ENCODE measurements around the gene FAM111B.
A peak's percentile ranks its signal among the peaks of the same experiment; 100 is the strongest.
"Not testable (repeated sequence)": the region's sequence is repeated elsewhere in the genome, so short reads cannot be mapped to it uniquely, and the experiment has no call there.

FAM111B gene

DNA sequence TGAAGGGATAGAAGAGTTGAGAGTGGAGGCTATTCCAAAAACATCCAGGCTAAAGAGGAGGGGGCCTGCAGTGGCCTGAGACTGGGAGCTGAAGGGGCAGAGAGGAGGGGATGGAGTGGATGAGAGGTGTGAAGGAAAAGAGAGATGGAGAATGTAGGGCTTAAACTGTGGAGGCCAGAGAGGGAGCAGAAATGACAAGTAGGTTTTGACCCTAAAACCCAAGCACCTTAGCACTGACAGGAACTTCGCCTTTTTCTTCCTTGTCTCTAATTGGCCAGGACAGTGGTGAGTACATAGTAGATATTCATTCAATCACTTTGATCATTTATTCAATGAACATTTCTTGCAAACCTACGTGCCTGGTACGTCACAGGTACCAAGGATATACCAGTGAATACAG is 7.3 kb downstream of the FAM111B start:
- no peak overlapping the region for H3K27ac ChIP-seq (ENCODE audit: low read depth, low read length)
- no peak overlapping the region for H3K9ac ChIP-seq (ENCODE audit: low read length)
- H3K4me3 ChIP-seq (ENCODE audit: low read depth in 1 of 2, low read length in 2 of 2) = no peak overlapping the region
- H3K27me3 ChIP-seq (ENCODE audit: control insufficient read depth in 1 of 2, insufficient read depth in 2 of 2, low read length in 2 of 2) = no peaks in the 10 kb centered on the region
- H3K9me3 ChIP-seq (ENCODE audit: low read length) = peaks cover 3% of the 10 kb centered on the region
- H3K36me3 ChIP-seq (ENCODE audit: insufficient read depth, low read length) = no peaks in the 10 kb centered on the region
- H3K4me1 ChIP-seq (ENCODE audit: insufficient read depth, low read length) = no peaks in the 10 kb centered on the region

DNA sequence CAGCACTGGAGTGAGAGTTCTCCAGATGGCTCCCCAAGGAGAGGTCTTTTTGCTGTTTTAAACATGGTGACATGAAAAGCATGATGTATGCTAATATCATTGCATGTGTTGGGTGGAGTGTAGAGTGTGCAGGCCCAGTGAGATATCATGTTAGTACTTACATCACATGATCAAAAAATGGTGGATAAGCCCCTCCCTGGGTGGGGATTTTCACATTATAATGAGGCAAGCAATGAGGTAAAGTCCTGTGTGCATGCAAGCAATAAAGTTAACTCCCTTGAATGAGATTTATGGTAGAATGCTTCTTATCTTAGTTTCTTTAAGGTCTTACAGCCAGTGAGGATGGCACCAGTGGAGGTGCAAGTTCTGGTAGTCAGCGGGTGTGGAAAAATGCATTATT is 8.5 kb downstream of the FAM111B start:
- Histone ChIP-seq H3K9ac (ENCODE audit: low read length) (no peak overlapping the region), H3K9me3 (ENCODE audit: low read length) (peaks cover 4% of the 10 kb centered on the region), H3K4me1 (ENCODE audit: insufficient read depth, low read length) (no peaks in the 10 kb centered on the region), H3K36me3 (ENCODE audit: insufficient read depth, low read length) (no peaks in the 10 kb centered on the region), H3K27me3 (ENCODE audit: control insufficient read depth in 1 of 2, insufficient read depth in 2 of 2, low read length in 2 of 2) (no peaks in the 10 kb centered on the region), H3K4me3 (ENCODE audit: low read depth in 1 of 2, low read length in 2 of 2) (no peak overlapping the region), H3K27ac (ENCODE audit: low read depth, low read length) (no peak overlapping the region)

DNA sequence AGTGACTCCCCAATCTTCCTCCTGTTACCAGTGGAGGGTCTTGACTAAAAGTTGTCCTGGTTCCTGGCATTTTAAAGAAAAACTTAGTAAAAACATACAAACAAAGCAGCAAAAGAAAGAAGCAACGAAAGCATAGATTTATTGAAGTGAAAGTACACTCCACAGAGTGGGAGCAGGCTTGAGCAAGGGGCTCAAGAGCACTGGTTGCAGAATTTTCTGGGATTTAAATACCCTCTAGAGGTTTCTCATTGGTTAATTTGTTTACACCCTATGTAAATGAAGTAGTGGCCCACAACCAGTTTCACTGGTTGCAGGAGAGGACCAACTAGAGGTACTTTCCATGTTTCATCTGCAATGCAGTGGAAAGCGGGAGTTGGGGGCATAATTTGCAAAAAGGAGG is 10.7 kb downstream of the FAM111B start:
- Histone ChIP-seq H3K36me3 (ENCODE audit: insufficient read depth, low read length) (no peaks in the 10 kb centered on the region), H3K27ac (ENCODE audit: low read depth, low read length) (no peak overlapping the region), H3K9me3 (ENCODE audit: low read length) (peaks cover 4% of the 10 kb centered on the region), H3K4me3 (ENCODE audit: low read depth in 1 of 2, low read length in 2 of 2) (no peak overlapping the region), H3K4me1 (ENCODE audit: insufficient read depth, low read length) (no peaks in the 10 kb centered on the region), H3K9ac (ENCODE audit: low read length) (no peak overlapping the region), H3K27me3 (ENCODE audit: control insufficient read depth in 1 of 2, insufficient read depth in 2 of 2, low read length in 2 of 2) (no peaks in the 10 kb centered on the region)

DNA sequence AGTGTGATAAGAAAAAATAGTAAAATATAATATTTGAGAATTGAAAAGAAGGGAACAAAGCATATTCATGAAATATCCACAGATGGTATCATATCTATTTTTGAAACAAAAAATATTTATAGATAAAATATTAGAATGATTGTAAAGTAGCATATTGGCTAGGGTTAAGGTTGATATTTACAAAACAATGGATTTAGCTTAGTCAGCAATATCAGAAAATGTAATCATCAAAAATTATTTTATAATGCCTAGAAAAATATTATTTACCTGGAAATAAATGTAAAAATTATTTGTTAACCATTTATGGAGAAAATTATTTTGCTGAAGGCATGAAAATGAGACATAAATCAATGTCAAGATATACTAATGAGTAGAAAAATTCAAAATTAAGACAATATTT is 12.8 kb downstream of the FAM111B start:
- H3K27ac ChIP-seq (ENCODE audit: low read depth, low read length) = no peak overlapping the region
- H3K9me3 ChIP-seq (ENCODE audit: low read length) = peaks cover 4% of the 10 kb centered on the region
- H3K27me3 ChIP-seq (ENCODE audit: control insufficient read depth in 1 of 2, insufficient read depth in 2 of 2, low read length in 2 of 2) = no peaks in the 10 kb centered on the region
- no peak overlapping the region for H3K4me3 ChIP-seq (ENCODE audit: low read depth in 1 of 2, low read length in 2 of 2)
- no peaks in the 10 kb centered on the region for H3K36me3 ChIP-seq (ENCODE audit: insufficient read depth, low read length)
- H3K9ac ChIP-seq (ENCODE audit: low read length) = no peak overlapping the region
- no peaks in the 10 kb centered on the region for H3K4me1 ChIP-seq (ENCODE audit: insufficient read depth, low read length)

DNA sequence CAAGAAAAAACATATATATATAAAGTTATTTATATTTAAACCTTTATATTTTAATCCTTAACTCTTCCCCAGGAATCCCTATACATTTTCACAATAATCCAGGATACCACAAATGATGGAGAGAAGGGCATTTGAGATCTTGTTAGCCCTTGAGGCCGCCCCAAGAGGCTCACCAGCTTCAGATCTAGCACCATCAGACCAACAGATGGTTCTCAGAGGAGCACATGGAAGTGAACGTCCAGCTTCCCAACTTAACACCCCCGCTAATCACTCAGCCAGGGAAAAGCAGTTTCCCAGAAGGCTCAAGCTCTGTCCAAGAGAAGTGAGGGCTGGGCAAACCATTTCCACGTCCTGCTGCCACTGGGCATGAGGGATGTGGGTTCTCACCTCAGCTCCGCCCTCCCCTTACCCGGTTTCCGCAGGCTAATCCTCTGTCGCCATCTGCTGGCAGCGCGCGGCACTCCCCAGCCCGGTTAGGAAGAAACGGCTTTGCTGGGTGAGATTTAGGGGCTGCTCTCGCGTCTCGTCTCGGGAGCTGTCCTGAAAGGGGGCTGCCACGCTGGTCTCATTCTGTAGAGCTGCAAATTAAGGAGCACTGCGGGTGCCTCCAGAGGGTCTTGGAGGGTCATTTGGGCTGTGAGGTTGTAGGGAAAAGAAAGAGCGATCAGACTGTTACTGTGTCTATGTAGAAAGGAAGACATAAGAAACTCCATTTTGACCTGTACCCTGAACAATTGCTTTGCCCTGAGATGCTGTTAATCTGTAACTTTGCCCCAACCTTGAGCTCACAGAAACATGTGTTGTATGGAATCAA is 28.8 kb downstream of the FAM111B start:
- Histone ChIP-seq H3K27me3 (ENCODE audit: control insufficient read depth in 1 of 2, insufficient read depth in 2 of 2, low read length in 2 of 2) (no peaks in the 10 kb centered on the region), H3K9me3 (ENCODE audit: low read length) (no peaks in the 10 kb centered on the region), H3K4me1 (ENCODE audit: insufficient read depth, low read length) (no peaks in the 10 kb centered on the region), H3K4me3 (ENCODE audit: low read depth in 1 of 2, low read length in 2 of 2) (no peak overlapping the region), H3K9ac (ENCODE audit: low read length) (no peak overlapping the region), H3K27ac (ENCODE audit: low read depth, low read length) (no peak overlapping the region), H3K36me3 (ENCODE audit: insufficient read depth, low read length) (peaks cover 15% of the 10 kb centered on the region)

DNA sequence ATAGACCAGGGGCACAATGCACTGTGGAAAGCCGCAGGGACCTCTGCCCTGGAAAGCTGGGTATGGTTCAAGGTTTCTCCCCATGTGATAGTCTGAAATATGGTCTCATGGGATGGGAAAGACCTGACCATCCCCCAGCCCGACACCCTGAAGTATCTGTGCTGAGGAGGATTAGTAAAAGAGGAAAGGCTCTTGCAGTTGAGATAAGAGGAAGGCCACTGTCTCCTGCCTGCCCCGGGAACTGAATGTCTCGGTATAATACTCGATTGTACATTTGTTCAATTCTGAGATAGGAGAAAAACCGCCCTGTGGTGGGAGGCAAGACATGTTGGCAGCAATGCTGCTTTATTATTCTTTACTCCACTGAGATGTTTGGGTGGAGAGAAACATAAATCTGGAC is 29.5 kb downstream of the FAM111B start:
- H3K9me3 ChIP-seq (ENCODE audit: low read length); H3K4me1 ChIP-seq (ENCODE audit: insufficient read depth, low read length); H3K27me3 ChIP-seq (ENCODE audit: control insufficient read depth in 1 of 2, insufficient read depth in 2 of 2, low read length in 2 of 2); H3K27ac ChIP-seq (ENCODE audit: low read depth, low read length); H3K4me3 ChIP-seq (ENCODE audit: low read depth in 1 of 2, low read length in 2 of 2); H3K9ac ChIP-seq (ENCODE audit: low read length): not testable (repeated sequence)
- H3K36me3 ChIP-seq (ENCODE audit: insufficient read depth, low read length) = peaks cover 15% of the 10 kb centered on the region

DNA sequence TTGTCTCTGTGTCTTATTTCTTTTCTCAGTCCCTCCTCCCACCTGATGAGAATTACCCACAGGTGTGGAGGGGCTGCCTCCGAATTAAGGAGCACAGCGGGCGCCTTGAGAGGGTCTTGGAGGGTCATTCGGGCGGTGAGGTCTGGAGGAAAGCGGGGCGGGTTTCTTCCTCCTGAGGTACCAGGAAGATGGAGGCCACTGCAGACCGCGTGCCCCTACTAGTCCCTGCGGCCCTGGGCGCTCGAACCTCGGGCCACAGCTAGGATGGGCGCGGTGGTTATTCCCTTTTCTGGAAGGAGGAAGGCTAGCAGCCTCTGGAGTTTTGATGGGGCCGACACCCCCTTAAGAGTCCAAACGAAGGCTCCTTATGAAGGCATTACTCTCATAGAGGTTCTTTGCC is 30.2 kb downstream of the FAM111B start:
- Histone ChIP-seq H3K4me1 (ENCODE audit: insufficient read depth, low read length) (no peaks in the 10 kb centered on the region), H3K9me3 (ENCODE audit: low read length) (no peaks in the 10 kb centered on the region), H3K9ac (ENCODE audit: low read length) (no peak overlapping the region), H3K36me3 (ENCODE audit: insufficient read depth, low read length) (peaks cover 15% of the 10 kb centered on the region), H3K27me3 (ENCODE audit: control insufficient read depth in 1 of 2, insufficient read depth in 2 of 2, low read length in 2 of 2) (no peaks in the 10 kb centered on the region), H3K4me3 (ENCODE audit: low read depth in 1 of 2, low read length in 2 of 2) (no peak overlapping the region), H3K27ac (ENCODE audit: low read depth, low read length) (no peak overlapping the region)

DNA sequence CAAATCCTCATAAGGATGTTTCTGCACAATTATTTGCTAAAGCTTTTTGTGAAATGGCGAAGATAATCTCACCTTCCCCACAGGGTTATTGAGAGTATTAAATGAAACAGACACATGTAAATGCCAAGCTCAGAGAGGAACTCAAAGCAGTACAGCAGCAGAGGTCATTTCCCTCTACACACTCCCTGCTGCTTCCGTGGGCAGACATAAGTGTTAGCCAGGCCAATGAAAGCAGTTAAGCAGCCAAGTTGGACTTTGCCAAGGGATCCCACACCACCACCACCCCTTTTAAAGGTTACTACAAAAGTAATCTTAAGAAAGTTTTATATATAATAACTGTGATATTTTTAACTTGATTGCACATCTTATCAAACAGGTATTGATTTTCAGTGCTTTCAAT is 31.6 kb downstream of the FAM111B start:
- peaks cover 6% of the 10 kb centered on the region for H3K36me3 ChIP-seq (ENCODE audit: insufficient read depth, low read length)
- no peaks in the 10 kb centered on the region for H3K27me3 ChIP-seq (ENCODE audit: control insufficient read depth in 1 of 2, insufficient read depth in 2 of 2, low read length in 2 of 2)
- H3K27ac ChIP-seq (ENCODE audit: low read depth, low read length) = no peak overlapping the region
- H3K4me1 ChIP-seq (ENCODE audit: insufficient read depth, low read length) = peaks cover 3% of the 10 kb centered on the region
- no peaks in the 10 kb centered on the region for H3K9me3 ChIP-seq (ENCODE audit: low read length)
- H3K4me3 ChIP-seq (ENCODE audit: low read depth in 1 of 2, low read length in 2 of 2) = no peak overlapping the region
- H3K9ac ChIP-seq (ENCODE audit: low read length) = no peak overlapping the region

DNA sequence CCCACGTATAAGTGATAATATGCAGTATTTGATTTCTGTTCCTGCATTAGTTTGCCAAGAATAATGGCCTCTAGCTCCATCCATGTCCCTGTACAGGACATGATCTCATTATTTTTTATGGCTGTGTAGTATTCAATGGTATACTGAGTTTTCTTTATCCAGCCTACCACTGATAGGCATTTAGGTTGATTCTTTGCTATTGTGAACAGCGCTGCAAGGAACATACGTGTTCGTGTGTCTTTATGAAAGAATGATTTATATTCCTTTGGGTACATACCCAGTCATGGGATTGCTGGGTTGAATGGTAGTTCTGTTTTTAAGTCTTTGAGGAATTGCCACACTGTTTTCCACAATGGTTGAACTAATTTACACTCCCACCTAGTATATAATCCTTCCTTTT is 34.2 kb downstream of the FAM111B start:
- Histone ChIP-seq H3K27me3 (ENCODE audit: control insufficient read depth in 1 of 2, insufficient read depth in 2 of 2, low read length in 2 of 2) (no peaks in the 10 kb centered on the region), H3K36me3 (ENCODE audit: insufficient read depth, low read length) (no peaks in the 10 kb centered on the region), H3K9me3 (ENCODE audit: low read length) (no peaks in the 10 kb centered on the region), H3K27ac (ENCODE audit: low read depth, low read length) (no peak overlapping the region), H3K4me1 (ENCODE audit: insufficient read depth, low read length) (peaks cover 17% of the 10 kb centered on the region), H3K9ac (ENCODE audit: low read length) (no peak overlapping the region), H3K4me3 (ENCODE audit: low read depth in 1 of 2, low read length in 2 of 2) (no peak overlapping the region)

DNA sequence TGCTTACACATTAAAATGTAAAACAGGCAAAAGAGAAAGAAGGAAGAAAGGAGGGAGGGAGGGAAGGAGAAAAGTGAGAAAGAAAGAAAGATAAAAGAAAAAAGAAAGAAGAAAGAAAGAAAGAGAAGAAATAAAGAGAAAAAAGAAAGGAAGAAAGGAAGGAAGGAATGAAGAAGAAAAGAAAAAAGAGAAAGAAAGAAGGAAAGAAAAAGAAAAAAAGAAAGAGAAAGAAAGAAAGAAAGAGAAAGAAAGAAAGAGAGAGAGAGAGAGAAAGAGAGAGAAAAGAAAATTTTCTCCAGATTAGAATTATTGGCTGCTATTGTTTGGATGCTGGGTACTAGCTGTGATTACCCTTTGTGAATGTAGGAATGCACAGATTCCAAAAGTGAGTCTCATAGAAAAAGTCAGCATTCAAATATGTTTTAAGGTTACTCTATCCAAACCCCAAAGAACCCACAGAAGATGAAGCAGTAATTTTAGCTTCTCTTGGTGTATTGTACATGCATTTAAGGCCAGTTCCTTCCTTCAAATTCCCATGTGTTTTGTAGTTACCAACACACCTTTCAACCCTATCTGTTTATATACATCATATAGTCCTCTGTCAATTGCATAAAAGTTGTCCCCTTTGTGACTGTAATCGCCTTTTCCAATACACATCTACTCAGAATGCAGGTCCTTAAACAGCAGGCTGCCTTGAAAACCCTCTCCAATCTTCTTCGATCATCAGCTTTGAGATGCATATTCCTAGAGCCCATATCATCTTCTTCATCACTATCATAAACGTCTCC is 34.8 kb downstream of the FAM111B start:
- Histone ChIP-seq H3K4me3 (ENCODE audit: low read depth in 1 of 2, low read length in 2 of 2) (peak overlapping the region; percentile 88 to 94), H3K36me3 (ENCODE audit: insufficient read depth, low read length) (no peaks in the 10 kb centered on the region), H3K9me3 (ENCODE audit: low read length) (no peaks in the 10 kb centered on the region), H3K27ac (ENCODE audit: low read depth, low read length) (peak overlapping the region; percentile 97), H3K9ac (ENCODE audit: low read length) (peak overlapping the region; percentile 73), H3K4me1 (ENCODE audit: insufficient read depth, low read length) (peaks cover 17% of the 10 kb centered on the region), H3K27me3 (ENCODE audit: control insufficient read depth in 1 of 2, insufficient read depth in 2 of 2, low read length in 2 of 2) (no peaks in the 10 kb centered on the region)

DNA sequence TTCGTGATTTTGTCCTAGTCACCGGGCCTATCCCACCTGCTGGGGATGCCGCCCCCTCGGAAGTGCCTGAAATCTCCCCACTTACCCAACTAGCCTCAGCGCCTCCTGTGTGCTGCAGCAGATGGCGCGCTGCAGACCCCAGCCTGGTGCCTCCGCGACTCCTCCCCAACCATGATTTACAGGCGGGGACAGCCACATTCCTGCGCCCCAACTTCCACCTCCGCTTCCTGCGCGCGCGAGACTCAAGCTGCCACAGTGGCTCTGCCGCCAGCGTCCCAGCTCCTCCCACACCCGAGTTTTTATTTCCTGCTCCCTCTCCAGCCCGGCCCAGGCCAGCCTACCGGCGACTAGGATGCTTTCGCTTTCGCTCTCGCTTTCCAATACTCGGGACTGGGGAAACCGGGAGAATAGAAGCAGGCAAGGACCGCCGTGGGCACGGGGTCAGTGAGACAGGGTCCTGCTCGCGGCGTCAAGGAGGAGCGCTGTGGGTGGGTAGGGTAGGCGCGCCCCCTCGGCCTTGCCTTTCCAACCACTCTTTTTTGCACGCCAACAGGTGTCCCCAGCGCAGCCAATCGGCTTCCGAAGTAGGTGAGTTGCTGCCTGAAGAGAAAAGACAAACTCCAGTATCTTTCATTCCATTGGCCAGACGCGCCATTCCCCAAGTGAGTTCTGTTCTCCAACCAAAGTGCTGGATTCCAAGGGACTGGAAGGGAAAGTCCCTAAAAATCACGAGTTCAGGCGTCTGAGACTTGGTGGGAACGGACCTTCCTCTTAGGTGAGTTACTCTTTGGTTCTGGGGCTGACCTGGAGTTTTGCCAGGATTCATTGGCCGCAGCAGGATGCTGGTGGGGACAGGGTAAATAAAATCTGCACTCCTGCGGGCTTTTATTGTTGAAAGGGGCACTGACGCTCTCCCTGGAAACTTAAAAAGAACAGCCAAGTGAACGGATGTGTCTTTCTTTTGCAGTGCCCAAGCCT is 35.8 kb downstream of the FAM111B start, which contains the start of gene FAM111A:
FAM111A (plus strand) TSS at position 327 of the 978 bp plus-strand sequence. CDS start 6,017 bp downstream, outside the sequence.
- Histone ChIP-seq H3K27ac (ENCODE audit: low read depth, low read length) (peak within 1 kb of the TSS; percentile 97), H3K27me3 (ENCODE audit: control insufficient read depth in 1 of 2, insufficient read depth in 2 of 2, low read length in 2 of 2) (no peaks in the 10 kb centered on the region), H3K9ac (ENCODE audit: low read length) (peak within 1 kb of the TSS; percentile 73), H3K9me3 (ENCODE audit: low read length) (no peaks in the 10 kb centered on the region), H3K4me1 (ENCODE audit: insufficient read depth, low read length) (peaks cover 17% of the 10 kb centered on the region), H3K4me3 (ENCODE audit: low read depth in 1 of 2, low read length in 2 of 2) (peak within 1 kb of the TSS; percentile 88 to 94), H3K36me3 (ENCODE audit: insufficient read depth, low read length) (no peaks in the 10 kb centered on the region)

Data from muscle layer of colon (tissue), 2 donors.